ENCODE results near the gene CCNY.
"Not testable (repeated sequence)": the region's sequence is repeated elsewhere in the genome, so short reads cannot be mapped to it uniquely, and the experiment has no call there.

Gene CCNY

DNA sequence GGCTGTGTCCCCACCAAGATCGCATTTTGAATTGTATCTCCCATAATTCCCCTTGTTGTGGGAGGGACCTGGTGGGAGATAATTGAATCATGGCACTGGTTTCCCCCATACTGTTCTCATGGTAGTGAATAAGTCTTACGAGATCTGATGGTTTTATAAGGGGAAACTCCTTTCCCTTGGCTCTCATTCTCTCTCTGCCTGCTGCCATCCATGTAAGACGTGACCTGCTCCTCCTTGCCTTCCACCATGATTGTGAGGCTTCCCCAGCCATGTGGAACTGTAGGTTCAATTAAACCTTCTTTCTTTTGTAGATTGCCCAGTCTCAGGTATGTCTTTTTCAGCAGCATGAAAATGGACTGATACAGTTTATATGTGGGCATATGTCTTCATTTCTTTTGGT lies 201.6 kb downstream of the CCNY start:
- not testable (repeated sequence) for DNase-seq

GRCh38 chr10:35540296-35541164 lies 204.2 kb downstream of the CCNY start:
- no peak for DNase-seq

- no peak for DNase-seq
These were observed 205.4 kb downstream of the CCNY start for GRCh38 chr10:35541720-35542119.

- DNase-seq: no peak
These were observed 206.0 kb downstream of the CCNY start for GRCh38 chr10:35542303-35542702.

DNA sequence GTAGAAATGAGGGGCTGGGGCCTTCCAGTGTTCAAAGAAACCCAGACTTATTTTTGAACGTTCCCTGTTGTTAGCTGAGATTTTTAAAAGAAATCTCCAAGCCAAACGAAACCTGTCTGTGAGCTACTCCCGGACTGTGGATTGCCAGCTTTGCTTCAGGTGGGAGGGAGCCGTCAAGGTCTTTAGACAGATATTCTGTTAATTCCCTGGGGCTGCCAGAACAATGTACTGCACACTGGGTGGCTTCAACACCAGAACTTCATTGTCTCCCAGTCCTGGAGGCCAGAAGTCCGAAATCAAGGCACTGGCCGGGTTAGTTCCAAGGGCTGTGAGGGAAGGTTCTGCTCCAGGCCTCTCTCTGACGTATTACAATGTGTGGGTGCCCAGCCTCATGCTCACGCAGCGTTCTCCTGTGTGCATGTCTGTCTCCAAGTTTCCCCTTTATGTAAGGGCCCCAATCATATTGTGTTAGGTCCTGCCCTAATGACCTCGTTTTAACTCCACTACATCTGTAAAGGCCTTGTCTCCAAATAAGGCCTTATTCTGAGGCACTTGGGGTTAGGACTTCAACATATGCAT lies 208.9 kb downstream of the CCNY start:
- DNase-seq: no peak

GRCh38 chr10:35545878-35546590 lies 209.7 kb downstream of the CCNY start:
- no peak for DNase-seq

DNA sequence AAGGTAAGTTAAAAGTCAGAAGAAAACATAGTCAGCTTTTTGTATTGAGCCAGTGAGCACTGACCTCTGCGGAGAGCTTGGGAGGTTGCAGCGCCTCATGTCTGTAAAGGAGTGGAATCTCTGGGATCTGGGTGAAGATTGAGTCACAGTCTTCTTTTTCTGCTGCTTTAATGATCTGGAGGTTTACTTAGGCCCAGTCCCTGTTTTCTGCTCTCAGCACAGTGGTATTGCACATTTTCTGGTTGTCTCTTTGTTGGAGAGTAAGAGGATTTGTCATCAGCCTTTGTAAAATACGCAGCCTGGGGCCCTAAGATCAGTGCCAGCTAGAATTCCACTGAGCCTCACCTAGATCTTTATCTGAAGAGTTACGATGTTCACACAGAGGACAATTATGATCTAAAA lies 210.5 kb downstream of the CCNY start:
- no peak for DNase-seq

GRCh38 chr10:35552650-35553342 lies 216.5 kb downstream of the CCNY start:
- DNase-seq: no peak

DNA sequence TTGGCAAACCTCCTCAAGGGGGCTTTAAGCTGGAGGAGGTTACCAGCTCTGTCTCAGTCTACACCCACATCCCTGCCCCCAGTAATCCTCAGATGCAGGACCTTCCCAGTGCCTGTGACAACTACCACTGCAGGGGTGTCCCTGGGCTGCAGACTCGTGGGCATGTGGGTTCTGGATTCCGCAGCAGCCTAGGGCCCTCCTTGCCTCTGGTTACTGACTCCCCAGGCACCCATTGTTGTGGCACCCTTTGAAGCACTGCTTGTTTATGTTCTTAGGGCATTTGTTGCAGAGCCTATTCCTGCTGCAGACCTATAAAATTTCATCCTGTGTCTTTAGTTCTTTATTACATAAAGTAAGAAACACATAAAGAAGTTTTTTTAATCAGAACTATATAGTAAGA lies 217.7 kb downstream of the CCNY start:
- no peak for DNase-seq

DNA sequence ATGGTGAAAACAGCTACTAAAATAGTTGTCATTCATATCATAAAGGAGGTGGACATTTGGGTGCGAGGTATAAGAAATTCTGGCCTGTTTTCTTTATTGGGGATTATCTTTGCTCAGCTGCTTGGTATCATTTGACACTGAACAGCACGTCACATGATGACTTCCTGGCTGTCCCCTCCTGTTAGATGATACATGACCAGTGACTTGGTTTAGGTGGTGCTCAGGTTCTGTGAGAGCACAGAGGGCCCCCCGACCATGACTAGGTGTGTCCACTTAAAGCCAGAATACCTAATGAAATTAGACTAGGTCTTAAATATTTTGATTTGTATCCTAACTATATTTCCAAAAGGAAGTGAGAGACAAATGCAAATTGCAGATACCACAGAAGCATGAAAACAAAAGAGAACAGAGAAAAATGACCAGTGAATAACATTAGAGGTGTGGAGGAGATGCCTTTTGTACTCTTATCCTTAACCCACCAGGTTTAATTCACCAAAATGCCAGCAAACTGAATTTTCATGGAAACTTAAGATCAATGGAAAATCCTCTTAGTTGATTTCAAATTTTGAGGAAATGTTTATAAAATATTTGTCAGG lies 218.2 kb downstream of the CCNY start:
- no peak for DNase-seq

DNA sequence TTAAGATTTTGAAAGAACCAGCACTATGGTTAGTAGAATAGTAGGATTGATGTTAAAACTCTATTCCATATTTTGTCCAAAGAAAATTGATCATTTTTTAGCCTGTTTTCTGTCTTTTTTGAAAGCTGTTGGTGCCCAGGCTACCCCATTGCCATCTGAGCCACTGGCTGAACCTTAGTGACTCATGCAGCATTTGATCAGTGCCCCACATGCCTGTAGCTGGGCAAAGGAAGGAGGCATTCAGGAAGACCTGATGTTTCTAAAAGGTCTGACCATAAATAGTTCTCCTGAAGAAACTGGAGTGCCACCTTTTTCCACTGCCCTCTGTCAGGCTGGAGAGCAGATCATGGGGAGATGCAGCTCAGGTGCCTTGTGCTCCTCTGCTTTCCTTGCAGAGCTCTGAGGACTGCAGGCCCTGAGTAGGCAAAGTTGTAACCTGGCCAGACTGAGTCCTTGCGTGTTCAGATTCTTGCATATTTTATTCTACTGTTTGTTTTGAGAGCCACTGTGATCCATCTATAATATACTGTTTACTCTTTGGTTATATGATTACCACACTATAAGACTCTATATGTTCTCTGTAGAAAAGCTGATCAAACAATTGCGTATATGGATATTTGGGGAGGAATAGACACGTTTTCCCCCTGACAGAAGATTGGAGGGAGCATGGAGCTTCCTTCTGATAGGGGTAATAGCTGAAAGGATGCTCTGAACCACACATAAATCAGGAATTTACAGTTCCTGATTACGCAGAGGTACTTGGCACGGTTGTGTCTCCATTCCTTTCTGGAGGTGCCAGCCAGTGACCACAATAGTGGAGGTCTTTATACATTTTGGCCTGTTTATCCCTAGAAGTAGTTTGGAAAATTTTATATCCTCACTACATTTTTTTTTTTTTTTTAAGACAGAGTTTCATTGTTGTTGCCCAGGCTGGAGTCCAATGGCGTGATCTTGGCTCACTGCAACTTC lies 219.9 kb downstream of the CCNY start:
- DNase-seq: no peak

DNA sequence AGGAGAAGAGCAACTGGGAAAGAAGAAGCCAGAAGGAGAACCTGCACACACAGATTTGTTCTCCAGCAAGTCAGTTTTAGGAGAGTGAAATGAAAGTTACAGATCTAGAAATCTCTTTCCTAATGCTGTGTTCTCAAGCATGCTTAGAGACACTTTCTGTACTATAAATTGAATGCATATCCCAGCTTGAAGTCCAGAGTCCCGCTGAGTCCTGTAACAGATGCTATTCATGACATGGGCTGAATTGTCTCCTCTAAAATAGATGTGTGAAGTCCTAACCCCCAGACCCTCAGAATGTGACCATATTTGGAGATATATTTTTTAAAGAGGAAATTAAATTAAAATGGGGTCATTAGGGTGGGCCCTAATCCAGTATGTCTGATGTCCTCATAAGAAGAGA lies 222.0 kb downstream of the CCNY start:
- no peak for DNase-seq

DNA sequence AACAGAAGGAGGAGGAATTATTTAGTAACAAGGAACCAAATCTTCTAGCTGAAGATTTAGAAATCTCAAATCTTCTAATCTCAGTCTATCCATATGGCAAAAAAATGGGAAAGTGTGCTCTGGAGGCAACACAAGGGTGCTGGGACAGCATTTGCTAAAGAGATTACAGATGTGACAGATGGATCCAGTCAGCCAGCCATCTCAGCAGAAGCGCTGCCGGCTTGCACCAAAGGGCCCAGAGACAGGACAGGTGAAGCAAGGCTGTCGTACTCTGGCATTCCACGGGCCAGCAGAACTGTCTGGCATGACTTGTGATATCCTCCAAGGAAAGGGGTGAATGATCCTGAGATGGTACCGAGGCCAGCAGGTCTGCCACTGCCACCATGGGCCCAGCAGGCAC lies 223.1 kb downstream of the CCNY start:
- no peak for DNase-seq

GRCh38 chr10:35561715-35562114 lies 225.4 kb downstream of the CCNY start:
- DNase-seq: no peak

DNA sequence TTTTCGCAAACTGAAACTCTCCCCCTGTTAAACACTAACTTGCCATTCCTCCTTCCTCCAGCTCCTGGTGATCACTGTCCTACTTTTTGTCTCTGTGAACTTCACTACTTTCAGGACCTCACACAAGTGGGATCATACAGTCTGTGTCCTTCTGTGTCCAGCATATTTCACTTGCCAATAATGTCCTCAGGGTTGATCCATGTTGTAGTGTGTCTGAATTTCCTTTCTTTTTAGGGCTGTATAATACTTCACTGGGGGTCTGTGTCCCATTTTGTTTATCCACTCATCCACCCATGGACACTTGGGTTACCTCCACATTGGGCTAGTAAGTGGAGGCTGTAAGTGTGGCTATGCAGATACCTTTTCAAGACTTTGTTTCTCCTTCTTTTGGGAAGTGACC lies 226.1 kb downstream of the CCNY start:
- no peak for DNase-seq

- DNase-seq: peak; percentile 47
These were observed 227.1 kb downstream of the CCNY start for GRCh38 chr10:35563261-35563891.

DNA sequence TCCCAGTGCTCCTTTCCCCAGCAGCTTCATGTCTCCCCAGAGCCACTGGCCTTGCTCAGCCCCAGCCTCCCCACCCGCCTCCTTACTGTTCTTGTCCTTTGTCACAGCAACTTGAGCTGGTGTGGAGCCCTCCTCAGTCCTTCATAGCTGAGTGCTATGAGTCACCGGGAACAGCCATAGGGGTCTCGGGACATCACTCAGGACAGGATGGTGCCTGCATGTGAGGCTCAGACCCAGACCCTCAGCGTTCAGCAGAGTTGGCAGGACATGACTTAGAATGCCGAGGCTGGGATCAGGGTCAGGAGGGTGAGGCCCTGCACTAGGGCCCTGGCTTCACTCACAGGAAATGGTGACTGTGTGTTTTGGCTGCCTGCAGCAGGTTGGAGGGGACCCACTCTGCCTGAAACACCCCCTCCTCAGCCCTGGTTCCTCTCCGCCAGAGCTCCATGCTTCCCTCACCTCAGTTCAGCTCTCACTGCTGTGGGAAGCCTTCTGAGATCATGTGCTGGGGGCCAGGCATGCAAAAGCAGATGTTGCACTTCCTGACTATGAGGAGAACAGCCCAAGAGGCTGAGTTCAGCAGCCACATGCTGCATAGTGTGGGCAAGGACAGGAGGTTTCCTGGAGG lies 228.1 kb downstream of the CCNY start:
- DNase-seq: no peak

DNA sequence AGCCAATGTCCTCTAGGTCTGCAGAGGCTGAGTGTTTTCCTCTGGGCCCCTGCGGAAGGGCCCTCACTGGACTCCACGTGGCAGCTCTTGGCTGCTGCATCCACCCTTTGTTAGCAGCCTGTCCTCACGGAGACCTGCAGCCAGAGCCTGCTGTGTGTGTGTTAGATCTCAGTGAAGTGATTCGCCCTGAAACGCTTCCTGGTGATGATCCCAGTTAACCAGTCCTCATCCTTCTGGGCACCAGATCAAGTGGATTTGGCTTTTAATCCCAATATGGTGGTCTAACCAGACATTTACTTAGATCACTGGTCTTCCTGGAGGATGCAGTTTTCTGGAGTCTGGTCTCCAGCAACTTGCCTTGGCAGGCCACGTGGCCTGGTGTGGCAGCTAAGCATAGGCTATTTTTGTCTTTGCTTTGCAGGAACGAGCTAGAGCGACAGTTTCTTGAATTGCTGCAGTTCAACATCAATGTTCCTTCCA lies 229.3 kb downstream of the CCNY start:
- DNase-seq: no peak

DNA sequence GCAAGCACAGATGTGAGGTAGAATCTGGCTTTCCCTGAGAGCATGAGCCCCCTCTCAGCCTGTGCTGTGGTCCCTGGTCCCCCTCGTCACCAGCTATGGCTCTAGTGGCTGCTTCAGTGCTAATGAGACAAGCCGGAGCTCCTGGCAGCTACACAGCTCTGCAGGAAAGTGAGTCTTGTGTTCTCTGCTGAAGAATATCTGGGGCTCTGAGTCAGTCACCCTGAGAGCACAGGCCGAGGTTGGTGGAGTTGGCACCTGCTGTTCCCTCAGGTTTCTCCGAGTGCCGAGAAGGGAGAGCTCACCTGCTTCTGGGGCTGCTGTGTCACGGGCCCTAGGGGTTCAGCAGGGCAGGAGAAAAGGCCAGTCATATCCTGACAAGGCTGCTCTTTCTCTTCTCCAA lies 231.6 kb downstream of the CCNY start:
- no peak for DNase-seq

GRCh38 chr10:35568483-35569015 lies 232.2 kb downstream of the CCNY start:
- no peak for DNase-seq
